Head of caudate nucleus (tissue), 42 donors: Measurements from ENCODE around the gene SLC13A3.
A peak's percentile ranks its signal among the peaks of the same experiment; 100 is the strongest.
"Not testable (repeated sequence)": the region's sequence is repeated elsewhere in the genome, so short reads cannot be mapped to it uniquely, and the experiment has no call there.

Experiments
- DNase-seq, 42 donors: peaks; one replicate each; pipeline versions ENCODE4 v3.0.0 to v3.0.0-alpha.2; 2020 to 2021; ENCODE audit warnings: mixed read lengths in 7 of 42
- intact Hi-C: fragments of 100-400 bp; cut with DNase I; formaldehyde crosslinking; loops from one replicate; pipeline ENCODE4 v1.15.0; 2022

Gene SLC13A3

GRCh38 chr20:46682063-46682821, 31.0 kb upstream of the SLC13A3 start:
- intact Hi-C loops: loop anchor here (5.0 kb wide), 1 partner anchor 120 kb away; no protein-coding TSS in a partner anchor
- no peak for DNase-seq

DNA sequence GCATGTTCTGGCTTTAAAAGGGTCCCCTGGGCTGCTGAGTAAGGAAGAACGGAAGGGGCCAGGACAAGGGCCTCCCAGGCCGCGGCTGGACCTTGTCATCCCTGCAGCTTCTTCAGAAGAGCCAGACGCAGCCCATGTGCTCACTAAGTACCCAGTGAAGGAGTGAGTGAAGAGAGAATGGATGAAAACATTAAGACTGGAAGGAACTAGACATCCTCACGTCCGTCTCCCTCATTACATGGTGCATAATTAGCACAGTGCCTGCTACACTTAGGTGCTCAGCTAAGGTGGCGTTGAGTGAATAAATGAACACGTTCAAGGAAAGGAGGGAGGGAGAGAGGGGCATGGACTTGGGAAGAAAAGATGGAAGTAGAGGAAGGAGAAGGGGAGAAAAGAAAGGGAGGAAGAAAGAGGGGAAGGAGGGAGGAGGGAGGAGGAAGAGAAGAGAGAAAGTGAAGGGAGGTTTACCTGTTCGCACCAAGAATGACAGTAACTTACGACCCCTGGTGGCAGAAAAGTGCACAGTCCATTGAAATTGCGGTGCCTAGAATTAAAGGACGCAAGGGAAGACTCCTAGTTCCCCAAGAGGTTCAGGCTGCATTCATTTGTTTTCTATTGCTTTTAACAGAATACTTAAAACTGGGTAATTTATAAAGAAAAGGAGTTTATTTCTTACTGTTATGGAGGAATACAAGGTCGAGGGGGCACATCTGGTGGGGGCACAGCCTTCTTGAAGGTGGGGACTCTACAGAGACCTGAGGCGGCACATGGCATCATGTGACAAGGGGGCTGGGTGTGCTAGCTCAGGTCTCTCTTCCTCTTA, 30.0 kb upstream of the SLC13A3 start:
- peak; percentile 14 to 93 (median 79) for DNase-seq
- intact Hi-C loops: loop anchor here (5.0 kb wide), 1 partner anchor 119 kb away; no protein-coding TSS in a partner anchor

DNA sequence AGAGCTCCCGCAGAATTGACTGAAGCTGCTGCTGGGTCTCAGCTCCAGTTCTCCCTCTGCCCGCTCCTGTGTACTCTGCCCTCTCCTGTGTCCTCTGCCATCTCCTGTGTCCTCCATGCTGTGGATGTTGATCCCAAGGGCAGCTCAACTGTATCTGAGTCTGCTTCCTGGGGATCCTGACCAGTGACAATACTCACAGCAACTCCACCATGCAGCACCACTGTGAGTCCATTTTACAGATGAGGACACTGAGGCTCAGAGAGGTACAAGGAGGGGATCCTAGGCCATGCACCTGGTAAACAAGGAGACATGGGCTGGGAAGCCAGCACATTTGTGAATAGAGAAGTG, 29.4 kb upstream of the SLC13A3 start:
- intact Hi-C loops: loop anchor here (5.0 kb wide), 1 partner anchor 118 kb away; no protein-coding TSS in a partner anchor
- DNase-seq: no peak

DNA sequence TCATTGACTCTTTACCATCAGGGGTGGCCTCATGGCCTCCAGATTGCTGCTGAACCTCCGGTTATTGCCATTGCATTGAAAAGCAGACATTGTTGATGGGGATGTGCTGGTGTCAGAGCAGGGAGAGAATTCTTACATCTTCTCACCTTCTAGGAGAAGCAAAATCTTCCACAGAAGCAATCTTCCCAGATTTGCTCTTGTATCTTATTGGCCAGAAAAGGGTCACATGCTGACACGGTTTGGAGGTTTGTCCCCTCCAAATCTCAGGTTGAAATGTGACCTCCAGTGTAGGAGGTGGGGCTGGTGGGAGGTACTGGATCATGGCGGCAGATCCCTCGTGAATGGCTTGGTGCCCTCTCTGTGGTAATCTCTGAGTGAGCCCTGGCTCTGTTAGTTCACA, 27.3 kb upstream of the SLC13A3 start:
- DNase-seq: no peak
- intact Hi-C loops: no loop called here

DNA sequence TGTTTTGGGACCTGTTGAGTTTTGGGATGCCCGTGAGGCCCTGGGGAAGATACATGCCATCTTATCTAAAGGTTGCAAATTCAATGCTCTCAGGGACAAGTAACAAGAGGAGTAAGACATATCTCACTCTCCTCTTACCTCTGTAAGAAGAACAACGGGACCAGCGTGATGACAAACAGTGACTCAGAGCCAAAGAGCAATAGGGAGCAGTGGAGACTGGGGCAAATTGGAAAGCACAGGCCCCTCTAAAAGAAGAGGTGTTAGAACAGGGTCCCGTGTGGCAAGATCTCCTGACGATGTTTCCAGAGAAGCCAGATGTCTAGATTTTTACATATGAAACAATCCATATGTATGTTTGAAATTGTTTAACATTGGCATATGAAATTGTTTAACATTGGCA, 26.3 kb upstream of the SLC13A3 start:
- intact Hi-C loops: no loop called here

DNA sequence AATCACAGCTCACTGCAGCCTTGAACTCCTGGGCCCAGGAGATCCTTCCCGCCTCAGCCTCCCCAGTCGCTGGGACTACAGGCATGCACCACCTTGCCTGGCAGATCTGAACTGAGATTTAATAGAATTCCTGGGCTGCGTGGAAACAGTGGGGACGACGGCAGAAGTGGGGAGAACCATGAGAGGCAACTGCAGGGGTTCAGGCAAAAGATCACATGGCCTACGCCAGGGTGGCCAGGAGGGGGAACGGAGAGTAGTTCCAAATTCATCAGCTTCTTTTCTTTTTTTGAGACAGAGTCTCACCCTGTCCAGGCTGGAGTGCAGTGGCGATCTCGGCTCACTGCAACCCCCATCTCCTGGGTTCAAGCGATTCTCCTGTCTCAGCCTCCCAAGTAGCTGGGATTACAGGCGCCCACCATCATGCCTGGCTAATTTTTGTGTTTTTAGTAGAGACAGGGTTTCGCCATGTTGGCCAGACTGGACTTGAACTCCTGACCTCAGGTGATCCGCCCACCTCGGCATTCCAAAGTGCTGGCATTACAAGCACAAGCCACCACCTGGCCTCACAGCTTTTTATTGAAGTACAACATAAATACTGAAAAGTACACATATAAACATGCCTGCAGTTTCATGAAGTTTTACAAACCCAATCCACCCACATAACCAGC, 25.5 kb upstream of the SLC13A3 start:
- DNase-seq, intact Hi-C loops: not testable (repeated sequence)

More for the DNA sequence above, 26.3 kb upstream of the SLC13A3 start:
- no peak for DNase-seq

DNA sequence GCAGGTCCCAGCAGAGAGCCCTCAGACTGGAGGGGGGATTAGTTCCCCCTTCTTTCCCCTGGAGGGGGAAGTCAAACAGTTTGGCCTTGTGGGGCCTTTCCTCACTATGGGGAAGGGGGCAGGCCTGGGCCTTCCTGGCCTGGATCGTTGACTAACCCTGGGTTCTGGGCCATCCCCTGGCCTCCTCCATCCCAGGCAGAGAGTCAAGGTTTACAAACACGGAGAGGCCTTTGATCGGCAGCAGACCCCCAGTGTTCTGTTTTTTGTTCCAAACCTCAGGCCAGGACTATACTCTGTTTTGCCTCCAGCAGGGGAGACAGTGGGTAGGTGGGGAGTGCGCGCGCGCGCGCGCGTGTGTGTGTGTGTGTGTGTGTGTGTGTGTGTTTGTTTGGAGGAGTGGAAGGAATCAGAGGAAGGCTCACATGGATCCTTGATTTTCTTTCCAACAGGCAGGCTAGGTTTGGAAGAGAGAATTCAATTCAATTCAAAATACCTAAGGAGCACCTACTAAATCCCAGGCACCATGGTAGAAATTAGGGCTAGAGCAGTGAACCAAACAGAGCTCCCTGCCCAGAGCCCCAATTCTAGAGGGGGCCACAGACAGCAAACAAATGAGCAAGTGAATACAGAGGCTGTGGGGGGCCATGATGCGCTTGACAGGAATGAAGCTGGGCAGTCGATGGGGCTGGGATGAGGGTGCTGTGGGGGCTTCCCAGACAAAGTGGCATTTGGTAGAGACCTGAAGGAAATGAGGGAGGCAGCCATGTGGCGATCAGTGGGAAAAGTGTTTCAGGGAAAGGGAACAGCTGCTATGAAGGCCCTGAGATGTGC, 23.2 kb upstream of the SLC13A3 start:
- intact Hi-C loops: no loop called here
- DNase-seq: no peak

DNA sequence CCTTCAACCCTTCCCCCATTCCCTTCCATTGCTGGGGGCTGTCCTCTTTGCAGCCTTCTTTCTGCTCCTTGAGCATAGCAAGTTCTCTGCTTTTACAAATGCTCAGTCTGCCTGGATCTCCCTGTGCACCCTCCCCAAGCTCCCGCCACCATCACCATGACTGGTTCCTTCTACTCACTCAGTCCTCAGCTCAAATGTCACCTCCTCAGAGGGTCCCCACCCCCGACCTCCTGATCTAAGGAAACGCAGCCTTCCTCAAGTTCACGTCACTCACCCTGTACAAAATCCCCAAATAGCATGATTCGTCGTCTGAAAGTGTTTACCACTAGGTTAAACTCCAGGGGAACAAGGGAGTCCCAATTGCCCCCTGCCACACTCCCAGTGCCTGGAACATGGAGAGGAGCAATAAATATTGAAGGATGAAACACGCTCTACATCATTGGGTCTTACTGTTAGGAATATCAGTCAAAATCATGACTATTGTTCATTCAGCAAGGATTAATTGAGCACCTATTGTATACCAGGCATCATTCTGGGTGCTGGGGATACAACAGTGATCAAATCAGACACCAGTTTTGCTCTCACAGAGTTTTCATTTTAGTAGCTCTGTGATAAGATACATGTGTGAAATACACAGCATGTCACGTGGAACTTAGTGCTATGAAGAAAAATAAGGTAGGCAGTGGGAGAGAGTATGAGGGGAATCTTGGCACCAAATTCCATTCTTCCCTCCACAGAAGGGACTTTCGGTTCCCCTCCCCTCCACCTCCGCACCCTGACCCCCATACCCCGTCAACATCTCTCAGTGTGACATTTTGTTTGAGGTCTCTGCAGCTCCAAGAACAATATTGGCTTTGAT, 22.4 kb upstream of the SLC13A3 start:
- intact Hi-C loops: no loop called here
- no peak for DNase-seq

DNA sequence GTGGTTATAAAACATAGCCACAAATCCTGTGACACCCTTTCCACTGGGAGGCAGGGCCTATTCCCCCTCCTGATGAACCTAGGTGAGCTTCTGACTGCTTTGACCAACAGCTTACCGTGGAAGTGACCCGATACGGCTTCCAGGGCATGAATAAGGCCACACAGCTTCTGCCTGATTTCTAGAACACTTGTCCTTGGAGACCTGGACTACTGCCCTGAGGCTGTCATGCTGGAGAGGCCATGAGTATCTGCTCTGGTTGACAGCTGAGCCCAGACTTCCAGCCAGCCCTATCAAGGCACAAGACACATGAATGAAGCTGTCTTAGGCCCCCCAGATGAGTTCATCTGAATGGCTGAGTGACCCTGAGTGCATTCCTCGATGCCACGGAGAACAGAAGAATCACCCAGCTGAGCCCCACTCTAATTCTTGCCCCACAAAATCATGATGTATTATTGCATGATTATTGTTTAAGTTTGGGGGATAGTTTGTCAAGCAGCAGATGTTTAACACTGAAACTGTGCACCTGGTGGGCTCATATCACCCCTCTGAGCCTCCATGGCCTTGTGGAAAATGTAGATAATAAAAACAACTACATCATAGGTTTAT, 21.4 kb upstream of the SLC13A3 start:
- intact Hi-C loops: no loop called here
- DNase-seq: no peak

DNA sequence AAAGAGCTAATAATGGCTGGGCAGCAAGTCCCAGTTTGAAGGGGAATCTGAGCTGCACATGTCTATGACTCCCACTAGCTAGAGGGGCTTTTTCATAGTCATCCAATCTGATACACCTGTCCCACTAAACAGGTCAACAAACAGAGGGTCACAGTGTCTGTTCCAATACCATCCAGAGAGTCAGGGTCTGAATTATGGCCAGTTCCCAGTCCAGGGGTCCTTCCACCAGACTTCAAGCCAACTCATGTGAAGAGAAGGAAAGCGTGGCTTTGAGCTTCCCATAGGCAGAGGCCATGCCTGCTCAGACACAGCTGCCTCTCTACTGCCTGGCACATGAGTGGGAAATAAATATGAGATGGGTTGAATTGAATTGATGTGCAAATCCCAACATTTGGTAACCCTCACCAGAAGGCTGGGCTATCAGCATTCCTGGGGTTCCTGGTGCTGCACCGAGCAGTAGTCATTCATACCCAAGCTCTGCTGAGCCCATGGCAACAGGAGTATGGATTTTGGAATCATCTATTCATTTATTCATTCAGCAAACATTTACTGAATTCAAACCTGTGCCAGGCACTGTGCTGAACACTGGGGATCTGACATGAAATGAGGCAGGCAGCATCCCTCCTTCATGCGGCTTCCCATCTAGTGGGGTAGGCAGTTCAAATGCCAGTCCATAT, 20.7 kb upstream of the SLC13A3 start:
- no peak for DNase-seq
- intact Hi-C loops: no loop called here

GRCh38 chr20:46670585-46671584, 19.6 kb upstream of the SLC13A3 start:
- intact Hi-C loops: no loop called here
- no peak for DNase-seq

- intact Hi-C loops: no loop called here
- DNase-seq: no peak
Observed at GRCh38 chr20:46670228-46670584, 18.9 kb upstream of the SLC13A3 start.

DNA sequence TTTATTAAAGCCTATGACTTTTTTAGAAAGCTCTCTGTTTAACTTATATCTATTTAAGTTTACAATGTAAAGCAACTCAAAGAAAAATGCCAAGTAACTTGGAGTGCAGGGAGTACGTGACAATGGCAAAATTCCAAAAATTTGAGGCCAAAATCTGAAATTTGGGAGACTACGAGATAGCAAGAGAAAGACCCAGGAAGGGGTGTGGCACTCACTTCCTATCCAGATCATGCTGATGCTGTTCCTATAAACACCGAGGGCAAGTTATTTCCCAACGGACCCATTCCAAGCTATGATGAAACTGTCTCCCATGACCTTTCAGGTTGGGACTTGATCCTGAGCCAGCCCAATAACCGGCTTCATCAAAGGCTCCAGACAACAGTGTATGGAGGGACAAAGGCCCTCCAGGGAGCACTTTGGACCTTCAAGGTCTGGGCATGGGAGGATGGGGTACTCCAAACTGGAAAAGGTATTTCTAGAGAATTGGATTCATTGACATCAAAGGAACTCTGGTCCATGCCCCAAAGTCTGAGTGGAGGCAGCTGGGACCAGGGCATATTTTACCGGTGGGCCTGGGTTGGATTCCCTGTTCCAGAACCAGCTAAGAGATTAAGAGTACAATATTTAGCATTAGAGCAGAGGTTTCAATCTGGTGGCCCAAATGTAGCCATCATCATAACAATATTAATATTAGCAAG, 15.7 kb upstream of the SLC13A3 start:
- DNase-seq: no peak
- intact Hi-C loops: no loop called here

GRCh38 chr20:46666306-46666705, 15.0 kb upstream of the SLC13A3 start:
- no peak for DNase-seq
- intact Hi-C loops: no loop called here

DNA sequence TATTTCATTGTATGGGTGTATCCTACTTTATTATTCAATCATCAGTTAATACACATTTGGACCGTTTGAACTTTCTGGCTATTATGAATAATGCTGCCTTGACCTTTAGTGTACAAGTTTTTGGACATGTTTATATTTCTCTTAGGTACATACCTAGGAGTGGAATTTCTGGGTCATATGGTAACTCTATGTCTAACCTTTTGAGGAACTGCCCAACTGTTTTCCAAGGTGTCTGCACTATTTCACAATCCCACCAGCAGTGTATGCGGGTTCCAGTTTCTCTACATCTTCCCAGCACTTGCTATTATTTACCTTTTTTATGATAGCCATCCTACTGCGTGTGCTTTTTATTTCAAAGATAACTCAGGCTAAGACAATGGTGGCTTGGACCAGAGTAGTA, 14.3 kb upstream of the SLC13A3 start:
- no peak for DNase-seq
- intact Hi-C loops: no loop called here
